ENCODE results near the gene CACHD1. TPM values are rescaled to one million over a fixed set of nuclear protein-coding genes. Genes with fewer than 3 reads are reported as not detected.

Gene CACHD1
- total RNA-seq, 2 donors from 2014 or later, result 5.3 to 6.7 TPM

DNA sequence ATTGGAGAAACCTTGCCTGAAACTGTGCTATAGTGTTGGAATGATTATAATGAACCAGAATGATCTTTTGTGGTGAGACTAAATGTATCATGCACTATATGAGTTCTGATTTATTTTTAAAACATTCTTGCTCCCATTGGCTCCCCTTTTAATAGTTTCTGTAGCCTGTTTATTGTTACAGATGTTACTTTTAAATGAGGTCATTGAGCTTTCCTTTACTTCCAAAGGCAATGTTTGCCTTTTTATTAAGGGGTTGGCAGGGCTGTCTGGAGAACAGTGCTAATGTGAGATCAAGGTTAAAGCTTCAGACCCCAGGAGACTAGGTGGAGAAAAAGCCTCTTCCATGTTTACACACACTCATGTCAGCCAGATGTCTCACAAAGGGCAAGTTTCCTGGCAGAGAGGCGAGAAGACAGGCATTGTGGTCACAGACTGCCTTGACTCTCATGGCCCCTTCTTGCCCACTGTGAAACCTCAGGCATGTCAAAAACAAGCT is 154.3 kb downstream of the CACHD1 start:
- DNase-seq (ENCODE audit: low spot score), result no peak
- H3K9me3 ChIP-seq, result no peaks in the 10 kb centered on the region
- ATAC-seq (ENCODE audit: insufficient number of reproducible peaks, low FRiP score, low read depth), result no peak
- H3K4me3 ChIP-seq, result no peak overlapping the region
- no peaks in the 10 kb centered on the region for H3K27me3 ChIP-seq (replicated peaks; ENCODE audit: insufficient read depth)
- peaks cover 0 to 13% of the 10 kb centered on the region in 2 donors for H3K4me1 ChIP-seq (ENCODE audit: control insufficient read depth in 1 of 2, low read depth in 2 of 2)
- H3K36me3 ChIP-seq, result no peaks in the 10 kb centered on the region
- H3K27ac ChIP-seq, result no peak overlapping the region
- TF ChIP-seq, protein P1, sequence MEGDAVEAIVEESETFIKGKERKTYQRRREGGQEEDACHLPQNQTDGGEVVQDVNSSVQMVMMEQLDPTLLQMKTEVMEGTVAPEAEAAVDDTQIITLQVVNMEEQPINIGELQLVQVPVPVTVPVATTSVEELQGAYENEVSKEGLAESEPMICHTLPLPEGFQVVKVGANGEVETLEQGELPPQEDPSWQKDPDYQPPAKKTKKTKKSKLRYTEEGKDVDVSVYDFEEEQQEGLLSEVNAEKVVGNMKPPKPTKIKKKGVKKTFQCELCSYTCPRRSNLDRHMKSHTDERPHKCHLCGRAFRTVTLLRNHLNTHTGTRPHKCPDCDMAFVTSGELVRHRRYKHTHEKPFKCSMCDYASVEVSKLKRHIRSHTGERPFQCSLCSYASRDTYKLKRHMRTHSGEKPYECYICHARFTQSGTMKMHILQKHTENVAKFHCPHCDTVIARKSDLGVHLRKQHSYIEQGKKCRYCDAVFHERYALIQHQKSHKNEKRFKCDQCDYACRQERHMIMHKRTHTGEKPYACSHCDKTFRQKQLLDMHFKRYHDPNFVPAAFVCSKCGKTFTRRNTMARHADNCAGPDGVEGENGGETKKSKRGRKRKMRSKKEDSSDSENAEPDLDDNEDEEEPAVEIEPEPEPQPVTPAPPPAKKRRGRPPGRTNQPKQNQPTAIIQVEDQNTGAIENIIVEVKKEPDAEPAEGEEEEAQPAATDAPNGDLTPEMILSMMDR (IDR thresholded peaks at IDR 0.05), result no peak

DNA sequence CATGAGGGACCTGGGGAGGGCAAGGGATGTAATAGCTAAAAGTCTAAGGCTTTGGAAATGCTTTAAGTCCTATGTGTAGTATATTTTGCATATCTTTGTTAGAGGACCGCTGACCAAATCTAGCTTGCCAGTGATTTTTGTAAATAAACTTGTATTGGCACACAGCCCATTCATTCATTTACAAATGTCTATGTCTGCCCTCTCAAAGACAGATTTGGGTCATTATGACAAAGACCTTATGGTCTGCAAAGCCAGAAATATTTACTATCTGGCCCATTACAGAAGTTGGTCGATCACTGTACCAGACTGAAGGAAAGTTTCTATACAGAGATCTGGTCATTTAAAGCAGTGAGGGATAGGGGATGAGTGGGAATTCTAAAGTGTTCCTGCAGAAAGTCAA is 154.9 kb downstream of the CACHD1 start:
- no peak for DNase-seq (ENCODE audit: low spot score)
- H3K27ac ChIP-seq, result no peak overlapping the region

DNA sequence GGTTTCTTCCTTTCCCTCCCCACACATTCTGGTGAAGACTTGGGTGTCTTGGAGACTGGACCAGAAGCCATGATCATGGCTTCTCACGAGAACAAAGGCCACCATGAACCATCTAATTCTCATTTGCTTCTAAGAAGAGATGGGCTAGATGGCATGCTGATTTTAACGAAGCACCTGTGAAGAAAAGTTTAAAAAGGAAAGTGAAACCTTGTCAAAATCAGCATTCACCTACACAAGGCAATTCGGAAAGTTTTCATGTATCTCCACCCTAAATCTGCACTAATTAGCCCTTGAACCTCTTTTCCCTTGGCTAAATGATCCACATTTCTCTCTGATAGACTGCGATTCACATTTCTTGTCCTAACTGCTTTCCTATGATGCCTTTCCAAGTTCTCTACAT is 160.7 kb downstream of the CACHD1 start:
- no peak overlapping the region for H3K4me3 ChIP-seq
- H3K27ac ChIP-seq, result no peak overlapping the region
- H3K9me3 ChIP-seq, result no peaks in the 10 kb centered on the region
- TF ChIP-seq, protein P1 (IDR thresholded peaks at IDR 0.05), result no peak
- ATAC-seq (ENCODE audit: insufficient number of reproducible peaks, low FRiP score, low read depth) (no peak), DNase-seq (ENCODE audit: low spot score) (no peak)
- no peaks in the 10 kb centered on the region for H3K36me3 ChIP-seq
- H3K4me1 ChIP-seq (ENCODE audit: control insufficient read depth in 1 of 2, low read depth in 2 of 2), result peaks cover 5 to 16% of the 10 kb centered on the region in 2 donors
- no peaks in the 10 kb centered on the region for H3K27me3 ChIP-seq (replicated peaks; ENCODE audit: insufficient read depth)

More for the DNA sequence above, 154.9 kb downstream of the CACHD1 start:
- Histone ChIP-seq H3K9me3 (no peaks in the 10 kb centered on the region), H3K4me1 (ENCODE audit: control insufficient read depth in 1 of 2, low read depth in 2 of 2) (peaks cover 0 to 13% of the 10 kb centered on the region in 2 donors), H3K27me3 (replicated peaks; ENCODE audit: insufficient read depth) (no peaks in the 10 kb centered on the region), H3K4me3 (no peak overlapping the region), H3K36me3 (no peaks in the 10 kb centered on the region)
- no peak for ATAC-seq (ENCODE audit: insufficient number of reproducible peaks, low FRiP score, low read depth)
- TF ChIP-seq, protein P1 (IDR thresholded peaks at IDR 0.05), result no peak

DNA sequence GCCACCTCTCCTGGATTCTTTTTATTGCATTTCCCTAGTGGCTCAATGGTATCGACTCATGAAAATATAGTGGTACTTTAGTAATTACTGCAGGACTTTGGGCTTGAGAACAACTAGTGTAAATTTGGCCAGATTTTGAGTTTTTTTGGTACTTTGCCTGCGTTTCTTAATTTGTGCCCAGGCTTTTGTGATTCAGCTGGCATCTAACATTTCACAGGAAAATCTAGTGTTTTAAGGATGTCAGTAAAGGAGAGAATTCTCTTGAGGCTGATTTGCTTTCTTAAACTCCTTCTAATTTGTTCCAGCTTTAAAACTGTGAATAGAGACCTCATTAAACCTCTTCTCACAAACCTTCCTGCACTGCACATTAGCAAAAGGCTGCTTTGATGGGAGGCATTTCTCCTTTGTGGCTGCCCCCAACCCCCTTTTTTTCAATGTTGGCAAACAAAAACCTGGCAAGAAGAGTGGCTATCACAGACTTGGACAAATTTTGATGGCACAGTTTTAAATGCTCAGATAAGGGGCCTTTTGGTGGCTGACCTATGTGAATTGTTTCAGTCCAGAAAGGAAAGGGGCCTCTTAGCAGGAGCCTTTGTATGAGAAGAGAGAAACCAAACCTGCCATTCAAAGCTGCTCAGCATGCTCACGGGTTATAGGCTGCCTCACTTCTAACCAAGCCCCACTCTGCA is 161.6 kb downstream of the CACHD1 start:
- Histone ChIP-seq H3K9me3 (no peaks in the 10 kb centered on the region), H3K27ac (no peak overlapping the region), H3K36me3 (no peaks in the 10 kb centered on the region), H3K27me3 (replicated peaks; ENCODE audit: insufficient read depth) (no peaks in the 10 kb centered on the region), H3K4me3 (no peak overlapping the region), H3K4me1 (ENCODE audit: control insufficient read depth in 1 of 2, low read depth in 2 of 2) (peaks cover 5 to 16% of the 10 kb centered on the region in 2 donors)
- DNase-seq (ENCODE audit: low spot score) (no peak), ATAC-seq (ENCODE audit: insufficient number of reproducible peaks, low FRiP score, low read depth) (no peak)
- TF ChIP-seq, protein P1 (IDR thresholded peaks at IDR 0.05), result no peak

DNA sequence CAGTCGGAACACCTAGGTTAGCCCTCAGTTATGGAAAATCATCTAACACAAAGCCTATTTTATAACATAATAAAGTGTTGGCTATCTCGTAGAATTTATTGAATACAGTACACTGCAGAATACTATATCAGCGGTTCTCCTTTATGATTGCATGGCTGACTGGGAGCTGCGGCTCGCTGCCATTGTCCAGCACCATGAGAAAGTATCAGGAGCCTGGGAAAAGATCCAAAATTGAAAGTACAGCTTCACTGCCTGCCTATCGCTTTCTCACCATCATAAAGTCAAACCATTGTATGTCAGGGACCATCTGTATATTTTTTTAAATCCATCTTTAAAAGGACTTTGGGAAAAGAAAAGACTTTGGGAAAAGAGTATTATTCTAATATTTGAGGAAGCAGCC is 163.0 kb downstream of the CACHD1 start:
- ATAC-seq (ENCODE audit: insufficient number of reproducible peaks, low FRiP score, low read depth) (no peak), DNase-seq (ENCODE audit: low spot score) (no peak)
- H3K4me3 ChIP-seq, result no peak overlapping the region
- H3K27ac ChIP-seq, result no peak overlapping the region
- TF ChIP-seq, protein P1 (IDR thresholded peaks at IDR 0.05), result no peak
- peaks cover 5 to 16% of the 10 kb centered on the region in 2 donors for H3K4me1 ChIP-seq (ENCODE audit: control insufficient read depth in 1 of 2, low read depth in 2 of 2)
- H3K27me3 ChIP-seq (replicated peaks; ENCODE audit: insufficient read depth), result no peaks in the 10 kb centered on the region
- H3K9me3 ChIP-seq, result no peaks in the 10 kb centered on the region
- no peaks in the 10 kb centered on the region for H3K36me3 ChIP-seq
